CD4-positive, alpha-beta T cell treated with Interferon gamma for 1 hour (primary cell): Measurements from ENCODE around the gene PRR13.
"Not testable (repeated sequence)": the region's sequence is repeated elsewhere in the genome, so short reads cannot be mapped to it uniquely, and the experiment has no call there.

Experiments used
- DNase-seq: peaks from one replicate; pipeline ENCODE4 v3.0.0-alpha.2; 2020

The PRR13 gene

DNA sequence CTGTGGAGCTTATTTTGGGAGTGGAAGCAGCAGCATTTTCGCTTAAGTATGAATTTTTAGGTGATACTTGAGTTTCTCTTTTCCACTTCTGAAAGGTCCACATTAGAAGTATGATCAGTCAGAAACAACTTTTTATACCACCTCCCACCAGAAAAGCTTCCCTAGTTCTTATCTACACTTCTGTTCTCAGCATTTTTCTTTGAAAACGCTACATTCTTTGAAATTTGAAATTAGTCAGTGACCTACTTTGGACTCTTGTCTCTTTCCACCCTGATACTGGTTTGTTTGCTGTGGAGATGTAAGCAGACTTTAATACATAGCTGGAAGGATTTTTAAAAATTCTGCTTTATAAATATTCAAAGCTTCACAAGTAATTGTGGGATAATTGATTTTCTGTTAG is 32.5 kb downstream of the PRR13 start:
- DNase-seq: no peak

GRCh38 chr12:53474819-53475218 is 33.3 kb downstream of the PRR13 start:
- no peak for DNase-seq

DNA sequence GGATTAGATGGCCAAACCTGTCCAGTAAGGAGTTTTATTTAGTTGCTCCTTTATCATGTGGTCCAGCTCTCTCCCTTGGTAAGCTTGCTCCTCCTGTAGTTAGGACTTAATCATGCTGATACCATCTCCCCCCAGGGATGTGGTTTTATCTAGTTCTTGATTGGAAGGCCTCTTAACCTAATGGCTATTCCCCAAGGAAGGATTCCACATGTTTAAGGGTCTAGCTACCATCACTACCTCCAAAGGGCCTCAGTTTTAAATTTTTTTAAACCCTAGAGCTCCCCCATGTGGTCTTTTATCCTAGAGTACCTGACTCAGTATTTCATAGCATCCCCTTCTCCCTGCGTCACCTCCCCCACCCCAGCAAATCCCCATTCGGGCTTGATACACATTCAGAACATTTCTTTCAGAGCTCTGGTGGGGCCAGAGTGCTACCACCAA is 35.3 kb downstream of the PRR13 start:
- no peak for DNase-seq

DNA sequence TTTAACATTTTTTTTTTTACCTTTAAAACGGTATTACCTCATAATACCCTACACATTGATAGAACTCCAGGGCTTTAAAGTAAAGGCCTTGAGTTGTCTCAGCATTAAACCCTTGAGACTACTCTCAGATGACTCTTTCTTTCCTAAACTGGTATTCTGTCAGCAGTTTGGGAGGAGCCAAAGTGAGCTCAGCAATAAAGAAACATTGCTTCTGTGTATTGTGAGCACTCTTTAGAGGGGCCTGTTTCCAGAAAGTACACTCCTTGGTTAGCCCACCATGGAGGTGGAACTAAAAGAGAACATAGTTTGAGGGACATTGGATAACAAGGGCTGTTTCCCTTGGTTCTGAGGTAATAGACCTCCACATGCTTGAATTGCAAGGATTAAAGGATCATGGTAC is 37.3 kb downstream of the PRR13 start:
- DNase-seq: no peak

GRCh38 chr12:53479331-53479730 is 37.8 kb downstream of the PRR13 start:
- no peak for DNase-seq

DNA sequence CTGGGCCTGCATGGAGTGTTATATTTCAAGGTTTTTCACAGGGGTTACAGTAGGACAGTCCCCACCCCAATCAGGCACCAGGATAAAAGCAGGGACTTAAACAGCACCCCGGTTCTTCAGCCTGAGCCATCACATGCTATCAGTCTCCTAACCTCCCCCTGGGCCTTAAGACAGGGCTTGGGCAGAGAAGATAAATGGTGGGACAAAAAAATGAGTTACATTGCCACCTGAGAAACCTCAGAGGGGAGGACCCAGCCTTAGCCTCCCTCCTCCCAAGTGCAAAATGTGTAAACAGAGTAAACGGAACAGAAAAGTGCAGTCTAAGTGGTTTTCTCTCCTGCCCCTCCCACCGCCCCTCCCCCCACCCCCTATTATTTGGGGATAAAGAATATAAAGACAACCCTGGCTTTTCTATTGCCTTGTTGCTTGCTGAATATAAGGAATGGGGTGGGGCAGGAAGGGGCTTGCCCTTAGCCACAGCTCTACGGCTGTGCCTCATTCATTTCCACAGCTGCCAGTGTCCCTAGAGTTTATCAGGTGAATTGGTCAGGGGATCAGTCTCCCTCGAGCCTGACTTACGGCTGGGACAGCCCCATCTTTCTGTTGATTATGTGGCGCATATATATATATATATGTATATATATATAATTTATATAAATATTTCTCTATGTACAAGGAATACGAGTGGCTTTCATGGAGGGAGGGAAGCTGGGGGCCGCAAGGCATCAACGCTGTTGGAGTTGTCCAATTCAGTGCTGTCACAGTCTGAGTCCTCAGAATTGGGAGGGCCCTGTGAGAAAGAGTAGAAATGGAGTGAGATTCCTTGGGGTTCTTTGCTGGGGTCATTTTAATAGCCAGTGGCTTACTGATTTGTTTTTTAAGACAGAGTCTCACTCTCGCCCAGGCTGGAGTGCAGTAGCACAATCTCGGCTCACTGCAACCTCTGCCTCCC is 39.2 kb downstream of the PRR13 start:
- DNase-seq: no peak

- not testable (repeated sequence) for DNase-seq
These were observed 39.9 kb downstream of the PRR13 start for GRCh38 chr12:53481458-53481857.

DNA sequence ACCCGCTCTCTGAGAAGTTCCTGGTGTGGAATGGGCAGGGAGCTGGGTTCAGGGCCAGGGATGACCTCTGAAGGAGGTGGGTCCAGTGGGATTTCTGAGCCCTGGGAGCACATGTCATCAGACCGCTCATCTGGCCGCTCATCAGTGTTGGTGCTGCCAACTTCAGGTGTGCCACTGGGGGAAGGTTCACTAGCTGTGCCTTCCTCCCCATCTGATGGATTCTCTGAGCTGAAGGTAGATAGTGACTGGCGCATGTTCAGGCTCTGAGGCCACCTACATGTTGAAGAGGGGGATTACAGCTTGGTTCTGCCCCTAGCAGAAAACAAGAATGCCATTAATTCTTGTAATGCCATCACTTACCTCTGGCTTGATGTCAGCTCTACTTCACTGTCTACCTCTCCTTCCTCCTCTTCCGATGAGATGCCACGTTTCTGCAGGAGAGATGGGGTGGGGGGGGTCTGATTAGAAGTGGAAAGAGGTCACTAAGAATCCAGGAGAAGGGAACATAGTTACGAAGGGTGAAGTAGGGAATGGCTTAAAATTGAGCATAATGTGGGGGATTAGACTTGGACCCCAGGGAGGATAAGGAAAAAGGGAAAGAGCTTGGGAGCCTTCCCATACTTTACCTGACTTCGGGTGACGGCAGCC is 40.5 kb downstream of the PRR13 start:
- DNase-seq: no peak

GRCh38 chr12:53482626-53483168 is 41.2 kb downstream of the PRR13 start:
- no peak for DNase-seq

GRCh38 chr12:53483225-53483978 is 41.9 kb downstream of the PRR13 start:
- no peak for DNase-seq

DNA sequence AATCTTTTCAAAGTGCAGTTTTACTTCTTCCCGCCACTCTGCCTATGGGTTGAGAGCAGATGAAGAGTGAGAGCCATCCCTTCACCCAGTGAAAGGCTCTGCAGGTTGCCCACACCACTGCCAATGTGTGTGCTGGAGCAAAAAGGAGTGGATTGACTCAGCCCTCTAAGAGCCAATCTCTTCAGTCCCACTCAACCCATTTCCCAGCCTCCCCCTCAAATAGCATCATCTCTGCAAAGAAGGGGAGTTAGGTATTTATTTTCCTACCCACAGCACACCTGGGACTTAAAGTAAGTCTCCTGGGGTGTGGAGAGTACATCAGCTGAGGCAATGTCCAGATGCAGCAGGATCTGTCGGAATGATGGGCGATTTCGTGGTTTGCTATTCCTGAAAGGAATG is 42.4 kb downstream of the PRR13 start:
- no peak for DNase-seq

GRCh38 chr12:53484686-53485575 is 43.4 kb downstream of the PRR13 start:
- no peak for DNase-seq

GRCh38 chr12:53485955-53486735 is 44.6 kb downstream of the PRR13 start:
- no peak for DNase-seq

DNA sequence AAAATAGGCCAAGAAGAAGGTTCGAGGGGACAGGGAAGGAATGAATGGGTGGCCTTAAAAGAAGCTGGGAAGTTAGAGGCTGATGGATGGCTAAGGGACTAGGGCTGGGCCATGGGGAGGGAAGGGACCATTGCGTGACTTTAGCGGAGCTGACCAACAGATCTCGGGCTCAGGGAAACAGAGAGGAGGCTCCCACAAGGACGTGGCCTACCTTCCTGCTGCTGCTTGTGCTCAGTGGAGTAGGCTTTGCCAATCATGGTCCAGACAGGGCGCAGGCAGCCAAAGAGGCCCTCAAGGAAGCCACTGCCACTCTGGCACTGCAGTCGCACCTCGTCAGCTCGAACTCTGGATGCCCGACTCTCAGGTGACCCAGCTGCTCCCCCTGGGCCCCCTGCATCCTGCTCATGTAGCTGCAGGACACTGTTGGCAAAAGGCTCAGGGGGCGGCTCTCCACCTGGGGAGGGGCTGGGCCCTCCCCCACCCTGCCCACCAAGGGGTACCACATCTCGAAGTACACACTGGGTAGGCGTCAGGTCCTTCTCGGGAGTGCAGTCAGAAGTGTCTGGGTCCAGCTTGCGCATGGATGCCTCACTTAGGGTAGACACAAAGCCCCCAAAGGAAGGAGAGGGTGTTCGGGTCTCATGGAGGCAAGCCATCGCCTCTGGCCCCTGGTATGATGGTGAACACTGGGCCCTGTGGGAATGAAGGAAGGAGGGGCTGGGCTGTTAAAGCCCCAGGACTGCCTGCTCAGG is 45.4 kb downstream of the PRR13 start:
- DNase-seq: no peak

DNA sequence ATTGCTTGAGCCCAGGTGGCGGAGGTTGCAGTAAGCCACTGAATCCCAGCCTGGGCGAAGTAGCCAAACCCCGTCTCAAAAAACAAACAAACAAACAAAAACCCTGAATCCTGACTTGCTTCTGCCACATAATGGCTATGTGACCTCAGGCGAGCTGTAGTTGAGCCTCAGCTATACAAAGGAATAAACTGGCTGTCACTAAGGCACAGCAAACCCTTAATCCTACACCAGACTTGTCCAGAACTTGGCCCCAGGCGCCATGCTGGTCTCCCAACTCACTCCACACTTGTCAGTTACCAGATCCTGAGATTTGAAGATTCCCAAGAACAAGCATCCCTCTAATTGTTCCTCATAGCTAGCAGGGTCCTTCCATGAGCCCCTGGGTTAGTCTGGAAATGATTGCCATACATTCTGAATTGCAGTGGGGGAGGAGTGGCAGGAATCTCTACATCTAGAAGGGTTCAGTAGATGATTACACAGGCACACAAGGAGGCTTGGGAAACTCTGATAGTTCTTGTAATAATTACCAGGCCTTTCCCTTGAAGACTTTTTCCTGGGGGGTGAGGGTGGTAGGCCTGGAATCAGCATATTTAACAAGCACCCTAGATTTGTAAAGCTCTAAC is 47.8 kb downstream of the PRR13 start:
- no peak for DNase-seq

- DNase-seq: no peak
These were observed 50.7 kb downstream of the PRR13 start for GRCh38 chr12:53492188-53492587.

DNA sequence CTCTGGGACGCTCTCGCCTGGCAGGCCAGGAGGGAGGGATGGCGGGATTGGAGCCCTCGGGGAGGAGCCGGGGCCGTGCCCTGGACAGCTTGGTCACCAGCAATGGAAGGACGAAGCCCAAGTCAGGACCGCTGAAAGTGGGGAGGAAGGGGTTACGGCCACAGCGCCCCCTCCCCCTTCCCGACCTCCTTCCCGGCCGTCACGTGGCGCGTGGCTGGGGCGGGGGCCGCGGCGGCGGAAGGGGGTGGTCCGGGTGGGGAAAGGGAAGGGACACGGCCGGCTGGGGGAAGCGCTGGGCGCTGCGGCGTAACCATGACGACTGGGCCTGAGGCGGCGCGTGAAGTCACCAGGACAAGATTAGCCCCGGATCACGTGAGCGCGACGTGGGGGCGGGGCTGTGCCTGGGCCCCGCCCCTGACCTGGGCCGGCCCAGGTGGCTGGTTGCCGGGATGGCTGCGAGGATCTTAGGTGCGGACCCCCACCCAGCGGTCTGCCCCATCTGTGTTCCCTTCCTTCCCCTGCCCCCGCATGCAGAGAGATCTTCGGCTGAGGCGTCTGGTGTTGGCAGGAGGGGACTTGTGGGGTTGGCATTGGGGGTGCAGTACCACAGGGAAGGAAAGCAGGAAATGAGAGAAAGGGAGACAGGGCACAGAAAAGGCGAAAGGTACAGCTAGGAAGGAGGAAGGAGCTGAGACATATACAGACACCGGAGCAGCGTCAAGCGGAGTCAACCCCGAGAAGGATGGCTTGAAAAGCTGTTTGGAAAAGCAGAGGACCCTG is 51.5 kb downstream of the PRR13 start:
- DNase-seq: peak; percentile 89

DNA sequence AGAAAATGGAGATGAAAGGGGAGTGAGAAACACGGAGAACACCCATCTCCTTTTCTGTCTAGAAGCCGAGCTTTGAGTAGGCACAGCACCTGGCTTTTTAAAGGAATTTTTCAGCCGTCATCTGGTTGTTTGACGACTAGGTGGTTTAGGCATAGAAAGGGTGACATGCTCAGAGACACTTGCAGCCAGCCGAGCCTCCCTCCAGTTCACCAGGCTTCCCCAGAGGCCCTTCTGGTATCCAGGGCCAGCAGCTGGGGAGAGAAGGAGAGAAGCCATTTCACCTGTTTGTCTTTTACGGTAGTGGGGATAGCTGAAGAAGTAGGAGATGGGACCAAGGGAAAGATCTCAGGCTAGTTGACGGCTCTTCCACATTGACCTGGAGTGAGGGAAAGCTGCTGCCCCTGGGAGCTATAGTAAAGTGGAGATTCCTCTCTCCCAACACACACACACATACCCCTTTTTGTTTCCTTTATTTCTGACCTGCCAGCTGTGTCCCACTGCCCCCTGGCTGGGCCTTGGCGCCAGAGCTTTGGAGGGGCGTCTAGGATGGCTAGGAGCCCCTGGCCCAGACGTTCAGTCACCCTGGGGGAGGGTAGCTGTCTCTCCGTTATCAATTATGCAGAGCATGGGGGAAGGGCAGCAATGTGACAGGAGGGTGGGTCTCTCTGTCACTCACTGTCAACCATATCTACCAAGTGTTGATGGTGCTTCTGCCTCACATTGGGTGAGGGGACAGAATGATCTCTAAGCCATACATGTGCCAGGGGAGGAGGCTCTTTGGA is 52.3 kb downstream of the PRR13 start:
- no peak for DNase-seq
